ENCODE results near the gene HSF4.

HSF4 gene

DNA sequence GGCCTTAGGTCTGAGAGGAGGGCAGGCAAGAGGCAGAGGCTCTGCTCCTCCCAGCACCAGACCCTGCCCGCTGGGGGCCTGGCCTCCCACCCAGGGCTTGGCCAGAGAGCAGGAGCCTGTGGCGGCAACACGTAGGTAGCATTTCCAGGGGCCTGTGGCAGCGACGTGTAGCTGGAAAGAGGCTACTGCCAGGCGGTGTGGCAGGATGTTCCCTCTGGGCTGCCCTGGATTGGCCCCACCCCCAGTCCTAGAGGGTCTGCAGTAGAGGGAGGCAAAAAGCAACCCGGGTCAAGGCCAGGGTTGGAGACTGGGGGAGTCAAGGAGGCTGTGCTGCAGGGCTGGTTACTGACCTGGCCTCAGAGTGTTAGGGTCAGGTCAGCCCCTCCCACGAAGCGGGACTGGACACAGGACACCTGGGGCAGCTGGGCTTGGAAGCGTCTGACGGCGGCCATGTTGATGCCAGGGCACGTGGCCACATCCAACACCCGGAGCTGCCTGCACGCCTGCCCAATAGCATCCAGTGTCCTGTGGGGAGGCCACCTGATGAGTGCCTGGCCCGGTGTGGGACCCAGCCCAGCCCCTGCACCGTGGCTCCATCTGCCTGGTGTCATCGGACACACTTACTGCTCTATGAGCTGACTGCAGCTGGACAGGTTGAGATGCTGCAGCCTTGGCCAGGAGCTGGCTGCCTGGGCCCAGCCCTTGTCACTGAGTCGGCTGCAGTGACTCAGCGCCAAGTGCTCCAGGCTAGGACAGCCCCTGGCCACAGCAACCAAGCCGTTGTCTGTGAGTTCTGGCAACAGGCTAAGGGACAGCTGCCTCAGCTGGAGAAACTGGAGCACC is 42.9 kb downstream of the HSF4 start:
- H3K4me3 ChIP-seq (ENCODE audit: low read depth, low read length) = no peak overlapping the region
- TF ChIP-seq, protein P1, sequence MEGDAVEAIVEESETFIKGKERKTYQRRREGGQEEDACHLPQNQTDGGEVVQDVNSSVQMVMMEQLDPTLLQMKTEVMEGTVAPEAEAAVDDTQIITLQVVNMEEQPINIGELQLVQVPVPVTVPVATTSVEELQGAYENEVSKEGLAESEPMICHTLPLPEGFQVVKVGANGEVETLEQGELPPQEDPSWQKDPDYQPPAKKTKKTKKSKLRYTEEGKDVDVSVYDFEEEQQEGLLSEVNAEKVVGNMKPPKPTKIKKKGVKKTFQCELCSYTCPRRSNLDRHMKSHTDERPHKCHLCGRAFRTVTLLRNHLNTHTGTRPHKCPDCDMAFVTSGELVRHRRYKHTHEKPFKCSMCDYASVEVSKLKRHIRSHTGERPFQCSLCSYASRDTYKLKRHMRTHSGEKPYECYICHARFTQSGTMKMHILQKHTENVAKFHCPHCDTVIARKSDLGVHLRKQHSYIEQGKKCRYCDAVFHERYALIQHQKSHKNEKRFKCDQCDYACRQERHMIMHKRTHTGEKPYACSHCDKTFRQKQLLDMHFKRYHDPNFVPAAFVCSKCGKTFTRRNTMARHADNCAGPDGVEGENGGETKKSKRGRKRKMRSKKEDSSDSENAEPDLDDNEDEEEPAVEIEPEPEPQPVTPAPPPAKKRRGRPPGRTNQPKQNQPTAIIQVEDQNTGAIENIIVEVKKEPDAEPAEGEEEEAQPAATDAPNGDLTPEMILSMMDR (IDR thresholded peaks at IDR 0.05; ENCODE audit: insufficient read depth, low read depth, low read length, missing control alignments) = no peak
- no peak for DNase-seq (ENCODE audit: low read depth)

DNA sequence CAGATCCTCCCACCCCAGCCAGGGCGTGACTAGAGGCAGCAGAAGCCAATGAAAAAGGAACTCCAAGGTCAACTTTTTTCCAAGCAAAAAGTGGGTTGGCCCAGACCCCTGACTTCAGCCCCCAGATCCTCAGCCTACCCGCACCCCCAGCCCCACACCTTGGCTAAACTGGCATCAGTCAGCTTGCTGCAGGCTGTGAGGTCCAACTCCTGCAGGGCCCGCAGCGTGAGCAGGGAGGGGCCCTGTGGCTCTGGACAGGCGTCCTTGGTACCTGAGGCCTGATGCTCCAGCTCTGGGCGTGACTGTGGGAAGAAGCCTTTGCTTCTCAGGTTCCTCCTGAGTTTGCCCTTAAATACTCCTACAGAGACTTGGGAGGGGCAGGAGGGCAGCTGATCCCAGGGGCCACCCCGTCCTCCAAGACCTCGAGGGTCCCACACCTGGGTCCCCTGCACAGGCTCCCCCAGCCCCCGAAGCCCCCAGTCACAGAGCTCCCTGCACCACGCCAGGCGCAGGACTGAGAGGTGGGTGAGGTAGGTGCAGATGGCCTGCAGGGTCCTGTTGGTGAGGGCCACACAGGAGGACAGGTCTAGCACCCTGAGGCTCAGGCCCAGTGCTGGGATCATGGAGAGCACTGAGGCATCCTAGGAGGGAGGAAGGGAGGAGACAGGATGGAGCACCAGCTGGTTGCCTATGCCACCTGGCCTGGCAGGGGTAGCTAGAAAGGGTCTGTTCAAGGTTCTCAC is 43.8 kb downstream of the HSF4 start:
- DNase-seq (ENCODE audit: low read depth) = no peak
- TF ChIP-seq, protein P1 (IDR thresholded peaks at IDR 0.05; ENCODE audit: insufficient read depth, low read depth, low read length, missing control alignments) = no peak
- H3K4me3 ChIP-seq (ENCODE audit: low read depth, low read length) = no peak overlapping the region

DNA sequence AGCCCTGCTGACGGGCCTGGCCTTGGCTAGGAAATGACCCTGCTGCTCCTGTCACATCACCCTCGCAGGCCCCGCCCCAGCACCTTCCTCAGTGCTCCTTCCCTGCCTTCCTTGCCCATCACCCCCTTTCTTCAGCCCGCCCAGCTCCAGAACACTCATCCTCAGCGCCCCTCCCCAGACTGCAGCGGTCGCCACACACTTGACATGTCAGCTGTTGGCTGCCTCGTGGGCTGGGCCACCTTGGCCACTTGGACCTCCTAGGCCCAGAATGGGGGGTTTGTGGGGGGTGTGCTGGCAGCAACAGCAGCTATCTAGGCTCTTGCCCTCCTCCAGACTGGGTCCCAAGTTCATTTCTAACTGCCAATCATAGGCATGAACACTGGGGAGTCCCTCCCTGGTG is 45.0 kb downstream of the HSF4 start:
- TF ChIP-seq, protein P1 (IDR thresholded peaks at IDR 0.05; ENCODE audit: insufficient read depth, low read depth, low read length, missing control alignments) = no peak
- no peak overlapping the region for H3K4me3 ChIP-seq (ENCODE audit: low read depth, low read length)
- no peak for DNase-seq (ENCODE audit: low read depth)

DNA sequence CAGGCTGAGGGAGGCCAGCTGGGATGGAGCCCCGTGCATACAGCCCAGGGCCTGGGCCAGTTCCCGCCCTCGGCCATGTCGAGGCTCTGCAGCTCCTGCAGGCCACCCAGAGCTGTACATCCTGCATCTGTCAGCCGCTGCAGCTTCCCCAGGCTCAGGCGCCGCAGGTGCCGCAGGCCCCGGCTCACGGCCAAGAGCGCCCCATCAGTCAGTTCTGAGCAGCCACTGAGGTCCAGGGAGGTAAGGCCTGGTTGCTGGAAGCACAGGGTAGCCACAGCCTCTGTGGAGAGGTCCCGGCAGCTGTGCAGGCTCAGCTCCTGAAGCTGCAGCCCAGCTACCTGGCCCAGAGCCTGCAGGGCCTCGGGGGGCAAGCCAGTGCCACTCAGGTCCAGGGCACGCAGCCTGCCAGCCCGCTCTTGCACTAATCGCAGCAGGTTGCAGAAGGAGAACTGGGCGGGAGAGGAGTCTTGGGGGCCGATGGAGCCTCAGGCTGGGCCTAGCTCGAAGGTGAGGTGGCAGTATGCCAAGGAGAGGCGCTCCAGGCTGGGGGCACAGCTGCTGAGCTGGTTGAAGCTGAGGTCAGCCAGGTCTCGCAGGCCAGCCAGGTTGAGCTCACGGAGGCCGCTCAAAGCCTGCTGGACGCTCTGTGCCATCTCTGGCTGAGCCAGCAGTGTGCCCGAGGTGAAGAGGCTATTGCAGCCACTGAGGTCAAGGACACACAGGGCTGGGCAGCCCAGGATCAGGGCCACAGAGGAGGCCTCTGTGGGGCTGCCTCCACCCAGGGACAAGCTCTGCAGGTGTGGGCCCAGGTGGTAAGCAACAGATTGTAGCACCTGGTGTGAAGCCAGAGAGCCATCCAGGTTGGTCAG is 45.8 kb downstream of the HSF4 start:
- no peak overlapping the region for H3K4me3 ChIP-seq (ENCODE audit: low read depth, low read length)
- TF ChIP-seq, protein P1 (IDR thresholded peaks at IDR 0.05; ENCODE audit: insufficient read depth, low read depth, low read length, missing control alignments) = no peak
- DNase-seq (ENCODE audit: low read depth) = no peak

DNA sequence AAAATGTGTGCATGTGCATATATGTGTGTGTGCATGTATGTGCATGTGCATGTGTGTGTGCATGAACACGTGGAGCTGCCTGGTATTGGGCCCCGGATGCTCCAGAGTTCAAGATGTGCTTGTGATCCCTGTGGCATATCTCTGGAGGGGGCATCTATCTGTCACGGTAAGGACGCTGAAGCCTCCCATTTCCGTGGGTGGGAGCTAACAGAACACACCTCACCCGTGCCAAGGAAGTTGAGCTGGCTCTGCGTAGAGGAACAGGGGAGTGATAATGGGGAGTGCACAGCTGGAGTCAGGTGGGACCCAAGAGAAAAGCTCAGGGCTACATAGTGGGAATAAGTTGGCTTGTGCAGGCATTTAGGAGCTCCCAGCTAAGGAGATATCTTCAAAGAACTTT is 47.1 kb downstream of the HSF4 start:
- TF ChIP-seq, protein P1 (IDR thresholded peaks at IDR 0.05; ENCODE audit: insufficient read depth, low read depth, low read length, missing control alignments) = no peak
- no peak overlapping the region for H3K4me3 ChIP-seq (ENCODE audit: low read depth, low read length)
- no peak for DNase-seq (ENCODE audit: low read depth)

DNA sequence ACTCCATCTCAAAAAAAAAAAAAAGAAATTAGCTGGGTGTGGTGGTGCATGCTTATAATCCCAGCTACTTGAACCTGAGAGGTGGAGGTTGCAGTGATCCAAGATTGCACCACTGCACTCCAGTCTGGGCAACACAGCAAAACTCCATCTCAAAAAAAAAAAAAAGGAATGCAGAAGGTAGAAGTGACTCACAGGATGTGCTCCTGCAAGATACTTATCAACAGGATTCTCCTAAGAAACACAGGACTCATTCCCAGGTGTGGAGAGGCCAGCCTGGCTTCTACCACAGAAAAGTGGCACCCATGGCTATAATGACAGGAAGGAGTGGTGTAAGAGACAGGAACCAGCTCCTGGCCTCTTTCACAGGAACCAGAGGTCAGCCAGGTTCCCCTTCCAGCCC is 48.2 kb downstream of the HSF4 start:
- DNase-seq (ENCODE audit: low read depth) = no peak
- TF ChIP-seq, protein P1 (IDR thresholded peaks at IDR 0.05; ENCODE audit: insufficient read depth, low read depth, low read length, missing control alignments) = no peak
- no peak overlapping the region for H3K4me3 ChIP-seq (ENCODE audit: low read depth, low read length)
